IMR-90 (cell line): ENCODE data around the gene CREBBP. TPM values are rescaled to one million over a fixed set of nuclear protein-coding genes. Genes with fewer than 3 reads are reported as not detected.
A peak's percentile ranks its signal among the peaks of the same experiment; 100 is the strongest.

Source experiments
- ATAC-seq: fragments of 200-7000 bp; cut with Tn5 transposase; 2 replicates; pipeline ENCODE4 v1.9.1; 2020; ENCODE audit warnings: low read depth, mild to moderate bottlenecking, moderate library complexity
- BruUV-seq: library from RNA; stranded (reverse); fragments of 400-500 nt; replicated peaks from 2 replicates; lab custom pipeline; 2021; lab: Mats Ljungman, UMichigan
- CTCF ChIA-PET: fragments of 300-600 bp; formaldehyde crosslinking; extraction: SDS; loops from one replicate; lab custom pipeline; 2021; ENCODE audit warnings: antibody characterized with exemption; lab: Yijun Ruan, JAX
- POLR2A ChIA-PET: fragments of 300-600 bp; sonication (Branson Sonifier 250); formaldehyde crosslinking; loops from one replicate; lab custom pipeline; 2022; ENCODE audit warnings: antibody characterized with exemption; ENCODE audit not compliant: unreplicated experiment; lab: Charles Lee
- DNase-seq: peaks from one replicate; pipeline ENCODE4 v3.0.0; 2013
- H2AFZ ChIP-seq: replicated peaks from 2 replicates; pipeline ENCODE3; 2013; ENCODE audit warnings: low read length, mild to moderate bottlenecking; ENCODE audit not compliant: poor library complexity
- H2AK5ac ChIP-seq: 2 replicates; pipeline ENCODE4 v1.6.1; 2013; ENCODE audit warnings: low read depth, low read length, inconsistent platforms
- H2AK9ac ChIP-seq: replicated peaks from 2 replicates; pipeline ENCODE3; 2013; ENCODE audit warnings: mild to moderate bottlenecking, low read depth, low read length, moderate library complexity; ENCODE audit not compliant: poor library complexity
- H2BK120ac ChIP-seq: 2 replicates; pipeline ENCODE4 v1.6.1; 2013; ENCODE audit warnings: low read depth, low read length, inconsistent platforms
- H2BK15ac ChIP-seq: 3 replicates; pipeline ENCODE4 v1.6.1; 2013; ENCODE audit warnings: low read depth, low read length, inconsistent platforms
- H2BK20ac ChIP-seq: 2 replicates; pipeline ENCODE4 v1.6.1; 2013; ENCODE audit warnings: low read depth, mild to moderate bottlenecking, inconsistent platforms, low read length, moderate library complexity
- H2BK5ac ChIP-seq: 2 replicates; pipeline ENCODE4 v1.6.1; 2013; ENCODE audit warnings: mild to moderate bottlenecking, low read depth, low read length, inconsistent platforms; ENCODE audit not compliant: poor library complexity, severe bottlenecking
- H3K14ac ChIP-seq: replicated peaks from 2 replicates; pipeline ENCODE4 v1.6.1; 2013; ENCODE audit warnings: low read depth, low read length, inconsistent platforms
- H3K18ac ChIP-seq: 2 replicates; pipeline ENCODE4 v1.6.1; 2013; ENCODE audit warnings: low read depth, low read length, control low read depth
- H3K23ac ChIP-seq: 2 replicates; pipeline ENCODE4 v1.6.1; 2013; ENCODE audit warnings: low read depth, low read length, inconsistent platforms
- H3K27ac ChIP-seq: 2 replicates; pipeline ENCODE4 v1.5.1; 2013; ENCODE audit warnings: mild to moderate bottlenecking, control low read depth, low read length; ENCODE audit not compliant: insufficient read depth
- H3K27me3 ChIP-seq: 2 replicates; pipeline ENCODE4 v1.6.1; 2013; ENCODE audit warnings: low read length; ENCODE audit not compliant: control insufficient read depth, insufficient read depth
- H3K36me3 ChIP-seq: 2 replicates; pipeline ENCODE4 v1.6.1; 2013; ENCODE audit warnings: low read length, mixed read lengths; ENCODE audit not compliant: control insufficient read depth, insufficient read depth
- H3K4ac ChIP-seq: 2 replicates; pipeline ENCODE4 v1.6.1; 2013; ENCODE audit warnings: low read depth, low read length, inconsistent platforms
- H3K4me1 ChIP-seq: 2 replicates; pipeline ENCODE4 v1.6.1; 2013; ENCODE audit warnings: low read length, mixed read lengths; ENCODE audit not compliant: control insufficient read depth, insufficient read depth
- H3K4me2 ChIP-seq: 2 replicates; pipeline ENCODE4 v1.6.1; 2013; ENCODE audit warnings: low read depth, mild to moderate bottlenecking, control low read depth, low read length, moderate library complexity
- H3K4me3 ChIP-seq: 2 replicates; pipeline ENCODE4 v1.5.1; 2013; ENCODE audit warnings: low read depth, mild to moderate bottlenecking, control low read depth, low read length, moderate library complexity; ENCODE audit not compliant: insufficient read depth
- H3K56ac ChIP-seq: 2 replicates; pipeline ENCODE4 v1.6.1; 2013; ENCODE audit warnings: low read length, inconsistent platforms; ENCODE audit not compliant: insufficient read depth; ENCODE audit errors: extremely low read depth
- H3K79me1 ChIP-seq, 2 experiments: 2 replicates each; pipeline ENCODE4 v1.6.1; 2013; ENCODE audit warnings: low read length in 2 of 2, inconsistent platforms in 1 of 2, low read depth in 1 of 2
- H3K9ac ChIP-seq: 2 replicates; pipeline ENCODE4 v1.6.1; 2013; ENCODE audit warnings: low read depth, low read length, control low read depth
- H3K9me1 ChIP-seq: 2 replicates; pipeline ENCODE4 v1.6.1; 2013; ENCODE audit warnings: low read length, inconsistent platforms; ENCODE audit not compliant: insufficient read depth
- H3K9me3 ChIP-seq: 2 replicates; pipeline ENCODE4 v1.6.1; 2013; ENCODE audit warnings: low read length; ENCODE audit not compliant: control insufficient read depth, insufficient read depth
- H4K20me1 ChIP-seq: 2 replicates; pipeline ENCODE4 v1.6.1; 2013; ENCODE audit warnings: low read length, inconsistent platforms; ENCODE audit not compliant: insufficient read depth
- H4K5ac ChIP-seq: 2 replicates; pipeline ENCODE4 v1.6.1; 2013; ENCODE audit warnings: mild to moderate bottlenecking, low read depth, low read length, control low read depth
- H4K8ac ChIP-seq, 2 experiments: 2 replicates each; pipeline ENCODE4 v1.6.1; 2013; ENCODE audit warnings: low read depth in 2 of 2, low read length in 2 of 2, control low read depth in 1 of 2, inconsistent platforms in 1 of 2
- H4K91ac ChIP-seq: 2 replicates; pipeline ENCODE4 v1.6.1; 2013; ENCODE audit warnings: low read depth, low read length, inconsistent platforms; ENCODE audit not compliant: insufficient read depth
- CEBPB ChIP-seq: IDR thresholded peaks from 2 replicates; pipeline ENCODE4 v1.6.1; 2012; ENCODE audit warnings: low read depth, low read length, improper control_type of control experiment
- CHD1 ChIP-seq: IDR thresholded peaks from 2 replicates; pipeline ENCODE4 v1.6.1; 2012; ENCODE audit warnings: low read depth, low read length, improper control_type of control experiment
- FOS ChIP-seq: fragments of 150-350 bp; IDR thresholded peaks from 2 replicates; pipeline ENCODE4 v1.6.1; 2016; ENCODE audit warnings: low read depth, low read length
- MAZ ChIP-seq: IDR thresholded peaks from 2 replicates; pipeline ENCODE4 v1.6.1; 2012; ENCODE audit warnings: low read depth, mild to moderate bottlenecking, low read length, improper control_type of control experiment, moderate library complexity, borderline replicate concordance
- MXI1 ChIP-seq: IDR thresholded peaks from 2 replicates; pipeline ENCODE4 v1.6.1; 2012; ENCODE audit warnings: low read depth, mild to moderate bottlenecking, low read length, moderate library complexity, borderline replicate concordance
- NFE2L2 ChIP-seq: fragments of 150-350 bp; IDR thresholded peaks from 2 replicates; pipeline ENCODE4 v1.6.1; 2016; ENCODE audit warnings: low read depth, mild to moderate bottlenecking, low read length
- RAD21 ChIP-seq: IDR thresholded peaks from 2 replicates; pipeline ENCODE4 v1.6.1; 2012; ENCODE audit warnings: low read length, improper control_type of control experiment
- SMC3 ChIP-seq: fragments of 150-350 bp; IDR thresholded peaks from 2 replicates; pipeline ENCODE4 v1.6.1; 2016; ENCODE audit warnings: low read depth, mild to moderate bottlenecking, antibody characterized with exemption, low read length, moderate library complexity
- WGBS, 2 experiments: methylation state at CpG; one replicate each; pipeline versions ENCODE4 v1.1.5 to v1.1.7; 2013; ENCODE audit warnings: missing lambda C conversion rate in 2 of 2; ENCODE audit not compliant: insufficient read length in 1 of 2; ENCODE audit errors: extremely low coverage in 2 of 2; 5-methylcytosine and 5-hydroxymethylcytosine counted together
- dilution Hi-C: fragments of 300-500 bp; cut with HindIII; formaldehyde crosslinking; loops from one replicate; pipeline ENCODE4 v1.14.3; 2018; ENCODE audit warnings: low sequenced_read_pairs; ENCODE audit not compliant: unreplicated experiment
- in situ Hi-C: fragments of 300-500 bp; cut with MboI; formaldehyde crosslinking; loops from 3 replicates; pipeline ENCODE4 v1.14.3; 2019; ENCODE audit warnings: low sequenced_read_pairs, inconsistent platforms, mixed read lengths
- intact Hi-C: fragments of 100-400 bp; cut with micrococcal nuclease; formaldehyde crosslinking; loops from 2 replicates; pipeline ENCODE4 v1.10.0; 2022
- polyA plus RNA-seq, 3 experiments: library from polyadenylated mRNA; depleted of rRNA; stranded (reverse); fragments of >200 nt; gene quantifications; 2 replicates each; pipeline ENCODE4 v1.2.3, GENCODE V29; 2012; ENCODE audit warnings: low replicate concordance in 1 of 3
- total RNA-seq: library from RNA; depleted of rRNA; stranded (reverse); fragments of >200 nt; gene quantifications from 2 replicates; pipeline ENCODE4 v1.2.3, GENCODE V29; 2012
- TF ChIP-seq, protein P1 (sequence below): conservative IDR thresholded peaks from 2 replicates; pipeline ENCODE4 v1.5.1; 2012; ENCODE audit warnings: mild to moderate bottlenecking, low read depth, low read length, improper control_type of control experiment

CREBBP gene
- total and polyA plus RNA-seq, 2 of the 4 experiments (the other 2 are of a cell fraction): 7.3 to 12.5 TPM

DNA sequence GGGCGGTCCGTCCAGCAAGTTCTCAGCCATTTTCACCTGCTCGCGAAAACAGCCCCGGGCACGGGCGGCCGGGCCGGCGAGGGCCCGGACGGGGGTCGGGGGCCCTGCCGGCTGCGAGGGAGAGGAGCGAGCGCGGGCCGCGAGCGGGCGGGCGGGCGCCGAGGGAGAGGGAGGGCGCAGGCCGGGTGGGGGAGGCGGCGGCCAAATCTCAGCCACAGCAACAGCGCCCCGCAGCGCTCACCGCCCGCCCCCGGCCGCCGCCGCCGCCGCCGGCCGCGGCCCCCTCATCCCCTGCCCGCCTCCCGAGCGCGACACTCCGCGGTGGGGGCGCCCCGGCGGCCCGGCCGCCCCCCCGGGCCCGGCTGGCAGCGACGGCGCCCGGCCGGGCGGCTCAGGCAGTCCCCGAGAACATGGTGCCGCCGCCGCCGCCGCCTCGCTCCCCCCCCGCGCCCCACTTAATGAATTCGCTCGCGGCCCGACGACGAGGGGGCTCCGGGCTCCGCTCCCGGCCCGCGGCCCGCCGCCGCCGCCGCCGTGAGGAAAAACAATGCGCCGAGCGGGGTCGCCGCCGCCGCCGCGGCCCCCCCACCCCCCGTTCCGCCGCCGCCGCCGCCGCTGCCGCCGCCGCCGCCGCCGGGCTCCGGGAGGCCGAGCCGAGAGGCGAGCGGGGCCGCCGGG, 487 bp downstream of the CREBBP start:
- Histone ChIP-seq H3K9ac (peak overlapping the region; percentile 74), H3K4me1 (peaks cover 18% of the 10 kb centered on the region), H3K27me3 (no peaks in the 10 kb centered on the region), H2BK15ac (no peak overlapping the region), H4K20me1 (peaks cover 49% of the 10 kb centered on the region), H2BK20ac (no peak overlapping the region), H2AK5ac (no peak overlapping the region), H3K9me3 (no peaks in the 10 kb centered on the region), H3K9me1 (peaks cover 20% of the 10 kb centered on the region), H2BK5ac (no peak overlapping the region), H3K27ac (peak overlapping the region; percentile 66; the same call in 1 of the 2 replicates), H3K36me3 (no peaks in the 10 kb centered on the region; the same call in 1 of the 2 replicates), H3K4me2 (0 out of 2 replicates have a peak overlapping the region, but pooled peaks have one; percentile 33), H3K14ac (no peak overlapping the region; the same call in 1 of the 2 replicates), H3K4me3 (peak overlapping the region; percentile 76), H4K5ac (no peak overlapping the region), H4K91ac (no peak overlapping the region), H3K4ac (no peak overlapping the region), H2BK120ac (no peak overlapping the region), H3K18ac (no peak overlapping the region), H3K79me1 (peaks cover 4 to 51% of the 10 kb centered on the region in 2 experiments), H3K56ac (no peak overlapping the region), H2AK9ac (peak overlapping the region; percentile 96), H4K8ac (no peak overlapping the region), H2AFZ (peak overlapping the region; percentile 87), H3K23ac (no peak overlapping the region)
- 3% methylated on average over 22 of the region's 117 CpGs; no CpG with 5 or more reads in 1 of the 2 experiments for WGBS, 2 experiments
- TF ChIP-seq FOS: no peak
- TF ChIP-seq CEBPB: no peak
- TF ChIP-seq MXI1: peak; percentile 37; the same call in 1 of the 2 replicates
- 0 out of 2 replicates have a peak, but pooled peaks have one; percentile 21 for TF ChIP-seq MAZ
- peak; percentile 46 for TF ChIP-seq RAD21
- TF ChIP-seq, protein P1, sequence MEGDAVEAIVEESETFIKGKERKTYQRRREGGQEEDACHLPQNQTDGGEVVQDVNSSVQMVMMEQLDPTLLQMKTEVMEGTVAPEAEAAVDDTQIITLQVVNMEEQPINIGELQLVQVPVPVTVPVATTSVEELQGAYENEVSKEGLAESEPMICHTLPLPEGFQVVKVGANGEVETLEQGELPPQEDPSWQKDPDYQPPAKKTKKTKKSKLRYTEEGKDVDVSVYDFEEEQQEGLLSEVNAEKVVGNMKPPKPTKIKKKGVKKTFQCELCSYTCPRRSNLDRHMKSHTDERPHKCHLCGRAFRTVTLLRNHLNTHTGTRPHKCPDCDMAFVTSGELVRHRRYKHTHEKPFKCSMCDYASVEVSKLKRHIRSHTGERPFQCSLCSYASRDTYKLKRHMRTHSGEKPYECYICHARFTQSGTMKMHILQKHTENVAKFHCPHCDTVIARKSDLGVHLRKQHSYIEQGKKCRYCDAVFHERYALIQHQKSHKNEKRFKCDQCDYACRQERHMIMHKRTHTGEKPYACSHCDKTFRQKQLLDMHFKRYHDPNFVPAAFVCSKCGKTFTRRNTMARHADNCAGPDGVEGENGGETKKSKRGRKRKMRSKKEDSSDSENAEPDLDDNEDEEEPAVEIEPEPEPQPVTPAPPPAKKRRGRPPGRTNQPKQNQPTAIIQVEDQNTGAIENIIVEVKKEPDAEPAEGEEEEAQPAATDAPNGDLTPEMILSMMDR: peak; percentile 49
- no peak for TF ChIP-seq NFE2L2
- TF ChIP-seq CHD1: no peak
- TF ChIP-seq SMC3: peak; percentile 3; the same call in 1 of the 2 replicates
- BruUV-seq: no TSS peak
- in situ Hi-C loops (no loop called here), dilution Hi-C loops (no loop called here), intact Hi-C loops (loop anchor here (1.0 to 5.0 kb wide), 5 partner anchors 108 to 372 kb away; partner anchors contain the start of gene ADCY9)
- CTCF ChIA-PET: interaction anchor here (1.6 kb wide), 1 partner anchor 99 kb away, joined by 3 read pairs; no protein-coding TSS in a partner anchor
- peak; percentile 73 for ATAC-seq
- DNase-seq: peak; percentile 52
- POLR2A ChIA-PET: no interaction called here
